K562 (cell line): Measurements from ENCODE around the gene CEND1. TPM values are rescaled to one million over a fixed set of nuclear protein-coding genes. Genes with fewer than 3 reads are reported as not detected.

Experiments used
- CAMTA2 ChIP-seq: fragments of 250-450 bp; sonication (Bioruptor Pico); conservative IDR thresholded peaks from 2 replicates; pipeline ENCODE4 v1.5.1; 2022
- ETV5 ChIP-seq: sonication (generic); formaldehyde crosslinking; IDR thresholded peaks from 2 replicates; pipeline ENCODE4 v1.4.0; 2020; ENCODE audit warnings: low read depth, mild to moderate bottlenecking, missing genetic modification reagents
- PHF8 ChIP-seq: fragments of 200-600 bp; sonication (generic); IDR thresholded peaks from 2 replicates; pipeline ENCODE4 v1.6.1; 2012; ENCODE audit warnings: mixed run types, mild to moderate bottlenecking, inconsistent platforms, low read length, moderate library complexity, borderline replicate concordance
- SMAD1 ChIP-seq: fragments of 150-350 bp; IDR thresholded peaks from 2 replicates; pipeline ENCODE4 v1.6.1; 2014; ENCODE audit warnings: low read length, low read depth; ENCODE audit not compliant: partially characterized antibody
- SP2 ChIP-seq: IDR thresholded peaks from 2 replicates; pipeline ENCODE4 v1.6.1; 2011; ENCODE audit warnings: mild to moderate bottlenecking, low read depth, low read length, moderate library complexity; ENCODE audit not compliant: poor library complexity, severe bottlenecking; ENCODE audit errors: extremely low read depth
- TCF7 ChIP-seq: sonication (generic); IDR thresholded peaks from 2 replicates; pipeline ENCODE4 v1.6.1; 2016; ENCODE audit warnings: antibody characterized with exemption, borderline replicate concordance
- ZNF165 ChIP-seq: fragments of 250-450 bp; sonication (Bioruptor Pico); IDR thresholded peaks from 2 replicates; pipeline ENCODE4 v1.4.0; 2020; ENCODE audit warnings: borderline replicate concordance
- ZNF584 ChIP-seq: fragments of 200-800 bp; sonication (Bioruptor generic); IDR thresholded peaks from 2 replicates; pipeline ENCODE4 v1.6.1; 2016; ENCODE audit warnings: low read depth, mild to moderate bottlenecking, missing genetic modification characterization, missing compliant biosample characterization
- ZNF589 ChIP-seq: fragments of 200-800 bp; sonication (Bioruptor generic); IDR thresholded peaks from 2 replicates; pipeline ENCODE4 v1.6.1; 2016; ENCODE audit warnings: low read depth, missing genetic modification characterization, missing compliant biosample characterization
- polyA plus RNA-seq, 8 experiments: library from polyadenylated mRNA; depleted of rRNA in 4 of 8; stranded (reverse) in 5 of 8; unstranded in 3 of 8; fragments of >200 nt; fragmentation: Nextera tagmentation in 2 of 8; fragmentation: Illumina TruSeq in 1 of 8; extraction: Ambion mirVana in 2 of 8; extraction: Trizol in 1 of 8; gene quantifications; 2 replicates each; pipeline versions ENCODE4 v1.2.1 to v1.2.3, GENCODE V29; 2011 to 2014; ENCODE audit warnings: inconsistent platforms in 1 of 8, missing spikeins in 1 of 8
- total RNA-seq, 7 experiments: library from RNA; depleted of rRNA in 6 of 7; stranded (reverse); fragments of >200 nt in 6 of 7; fragmentation: Illumina TruSeq in 2 of 7; extraction: Trizol in 2 of 7; gene quantifications; 2 replicates each; pipeline versions ENCODE4 v1.2.1 to v1.2.3, GENCODE V29; 2011 to 2021; ENCODE audit warnings: low replicate concordance in 1 of 7
- TF ChIP-seq, protein P1 (sequence below): fragments of 450-650 bp; IDR thresholded peaks from one replicate; pipeline ENCODE4 v1.6.1; 2018; ENCODE audit warnings: mild to moderate bottlenecking, moderate library complexity; ENCODE audit not compliant: partially characterized antibody
- TF ChIP-seq, protein P2 (sequence below): fragments of 450-650 bp; IDR thresholded peaks from 2 replicates; pipeline ENCODE4 v1.6.1; 2017; ENCODE audit warnings: antibody characterized with exemption, mild to moderate bottlenecking
- TF ChIP-seq, protein P3 (sequence below): fragments of 200-800 bp; sonication (Bioruptor generic); IDR thresholded peaks from 2 replicates; pipeline ENCODE4 v1.6.1; 2016; ENCODE audit warnings: missing genetic modification characterization, missing compliant biosample characterization
- TF ChIP-seq, protein P4 (sequence below), 3 experiments: fragments of 200-800 bp in 1 of 3; sonication (Bioruptor generic) in 1 of 3; sonication (generic) in 1 of 3; formaldehyde crosslinking in 1 of 3; IDR thresholded peaks; 2 replicates each; pipeline versions ENCODE4 v1.6.1 to v1.8.0; 2016 to 2022; ENCODE audit warnings: mild to moderate bottlenecking in 2 of 3, missing compliant biosample characterization in 2 of 3, missing genetic modification characterization in 2 of 3, missing genetic modification reagents in 1 of 3
- TF ChIP-seq, protein P5 (sequence below): sonication (generic); formaldehyde crosslinking; IDR thresholded peaks from 2 replicates; pipeline ENCODE4 v1.8.1; 2022; ENCODE audit warnings: missing genetic modification reagents

The CEND1 gene
- total and polyA plus RNA-seq, 9 of the 15 experiments (the other 6 are each of a cell fraction or from before 2014, with no cell fraction given), result 0.13 to 0.18 (median 0.16) TPM; not detected in 6

DNA sequence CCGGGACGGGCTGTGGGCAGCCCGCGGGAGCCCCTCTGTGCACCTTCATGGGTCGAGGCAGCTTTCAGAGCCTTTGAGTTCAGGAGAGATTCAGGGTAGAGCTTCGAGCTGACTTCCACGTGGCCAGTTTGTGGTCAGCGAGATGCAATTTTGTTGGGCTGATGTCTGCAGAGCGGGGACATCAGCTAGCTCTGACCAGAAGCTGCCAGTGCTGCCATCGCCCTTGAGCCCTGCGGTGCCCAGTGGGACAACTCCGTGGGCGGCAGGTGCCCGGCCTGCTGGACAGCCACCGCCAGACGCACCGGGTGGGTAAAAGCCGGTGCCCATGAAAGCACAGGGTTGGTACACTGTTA lies 41.9 kb downstream of the CEND1 start (continued):
- TF ChIP-seq ZNF584 (CRISPR knock-in tag) (no peak), CAMTA2 (CRISPR knock-in tag) (no peak), SP2 (no peak), ETV5 (CRISPR knock-in tag) (peak; percentile 26; the same call in 1 of the 2 replicates), ZNF589 (CRISPR knock-in tag) (peak; percentile 61; the same call in 1 of the 2 replicates), TCF7 (no peak), SMAD1 (no peak), ZNF165 (CRISPR knock-in tag) (no peak), PHF8 (no peak)
- TF ChIP-seq, protein P1, sequence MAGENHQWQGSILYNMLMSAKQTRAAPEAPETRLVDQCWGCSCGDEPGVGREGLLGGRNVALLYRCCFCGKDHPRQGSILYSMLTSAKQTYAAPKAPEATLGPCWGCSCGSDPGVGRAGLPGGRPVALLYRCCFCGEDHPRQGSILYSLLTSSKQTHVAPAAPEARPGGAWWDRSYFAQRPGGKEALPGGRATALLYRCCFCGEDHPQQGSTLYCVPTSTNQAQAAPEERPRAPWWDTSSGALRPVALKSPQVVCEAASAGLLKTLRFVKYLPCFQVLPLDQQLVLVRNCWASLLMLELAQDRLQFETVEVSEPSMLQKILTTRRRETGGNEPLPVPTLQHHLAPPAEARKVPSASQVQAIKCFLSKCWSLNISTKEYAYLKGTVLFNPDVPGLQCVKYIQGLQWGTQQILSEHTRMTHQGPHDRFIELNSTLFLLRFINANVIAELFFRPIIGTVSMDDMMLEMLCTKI, result no peak
- TF ChIP-seq, protein P2, sequence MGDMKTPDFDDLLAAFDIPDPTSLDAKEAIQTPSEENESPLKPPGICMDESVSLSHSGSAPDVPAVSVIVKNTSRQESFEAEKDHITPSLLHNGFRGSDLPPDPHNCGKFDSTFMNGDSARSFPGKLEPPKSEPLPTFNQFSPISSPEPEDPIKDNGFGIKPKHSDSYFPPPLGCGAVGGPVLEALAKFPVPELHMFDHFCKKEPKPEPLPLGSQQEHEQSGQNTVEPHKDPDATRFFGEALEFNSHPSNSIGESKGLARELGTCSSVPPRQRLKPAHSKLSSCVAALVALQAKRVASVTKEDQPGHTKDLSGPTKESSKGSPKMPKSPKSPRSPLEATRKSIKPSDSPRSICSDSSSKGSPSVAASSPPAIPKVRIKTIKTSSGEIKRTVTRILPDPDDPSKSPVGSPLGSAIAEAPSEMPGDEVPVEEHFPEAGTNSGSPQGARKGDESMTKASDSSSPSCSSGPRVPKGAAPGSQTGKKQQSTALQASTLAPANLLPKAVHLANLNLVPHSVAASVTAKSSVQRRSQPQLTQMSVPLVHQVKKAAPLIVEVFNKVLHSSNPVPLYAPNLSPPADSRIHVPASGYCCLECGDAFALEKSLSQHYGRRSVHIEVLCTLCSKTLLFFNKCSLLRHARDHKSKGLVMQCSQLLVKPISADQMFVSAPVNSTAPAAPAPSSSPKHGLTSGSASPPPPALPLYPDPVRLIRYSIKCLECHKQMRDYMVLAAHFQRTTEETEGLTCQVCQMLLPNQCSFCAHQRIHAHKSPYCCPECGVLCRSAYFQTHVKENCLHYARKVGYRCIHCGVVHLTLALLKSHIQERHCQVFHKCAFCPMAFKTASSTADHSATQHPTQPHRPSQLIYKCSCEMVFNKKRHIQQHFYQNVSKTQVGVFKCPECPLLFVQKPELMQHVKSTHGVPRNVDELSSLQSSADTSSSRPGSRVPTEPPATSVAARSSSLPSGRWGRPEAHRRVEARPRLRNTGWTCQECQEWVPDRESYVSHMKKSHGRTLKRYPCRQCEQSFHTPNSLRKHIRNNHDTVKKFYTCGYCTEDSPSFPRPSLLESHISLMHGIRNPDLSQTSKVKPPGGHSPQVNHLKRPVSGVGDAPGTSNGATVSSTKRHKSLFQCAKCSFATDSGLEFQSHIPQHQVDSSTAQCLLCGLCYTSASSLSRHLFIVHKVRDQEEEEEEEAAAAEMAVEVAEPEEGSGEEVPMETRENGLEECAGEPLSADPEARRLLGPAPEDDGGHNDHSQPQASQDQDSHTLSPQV, result peak; percentile 66; the same call in 1 of the 2 replicates
- TF ChIP-seq, protein P3, sequence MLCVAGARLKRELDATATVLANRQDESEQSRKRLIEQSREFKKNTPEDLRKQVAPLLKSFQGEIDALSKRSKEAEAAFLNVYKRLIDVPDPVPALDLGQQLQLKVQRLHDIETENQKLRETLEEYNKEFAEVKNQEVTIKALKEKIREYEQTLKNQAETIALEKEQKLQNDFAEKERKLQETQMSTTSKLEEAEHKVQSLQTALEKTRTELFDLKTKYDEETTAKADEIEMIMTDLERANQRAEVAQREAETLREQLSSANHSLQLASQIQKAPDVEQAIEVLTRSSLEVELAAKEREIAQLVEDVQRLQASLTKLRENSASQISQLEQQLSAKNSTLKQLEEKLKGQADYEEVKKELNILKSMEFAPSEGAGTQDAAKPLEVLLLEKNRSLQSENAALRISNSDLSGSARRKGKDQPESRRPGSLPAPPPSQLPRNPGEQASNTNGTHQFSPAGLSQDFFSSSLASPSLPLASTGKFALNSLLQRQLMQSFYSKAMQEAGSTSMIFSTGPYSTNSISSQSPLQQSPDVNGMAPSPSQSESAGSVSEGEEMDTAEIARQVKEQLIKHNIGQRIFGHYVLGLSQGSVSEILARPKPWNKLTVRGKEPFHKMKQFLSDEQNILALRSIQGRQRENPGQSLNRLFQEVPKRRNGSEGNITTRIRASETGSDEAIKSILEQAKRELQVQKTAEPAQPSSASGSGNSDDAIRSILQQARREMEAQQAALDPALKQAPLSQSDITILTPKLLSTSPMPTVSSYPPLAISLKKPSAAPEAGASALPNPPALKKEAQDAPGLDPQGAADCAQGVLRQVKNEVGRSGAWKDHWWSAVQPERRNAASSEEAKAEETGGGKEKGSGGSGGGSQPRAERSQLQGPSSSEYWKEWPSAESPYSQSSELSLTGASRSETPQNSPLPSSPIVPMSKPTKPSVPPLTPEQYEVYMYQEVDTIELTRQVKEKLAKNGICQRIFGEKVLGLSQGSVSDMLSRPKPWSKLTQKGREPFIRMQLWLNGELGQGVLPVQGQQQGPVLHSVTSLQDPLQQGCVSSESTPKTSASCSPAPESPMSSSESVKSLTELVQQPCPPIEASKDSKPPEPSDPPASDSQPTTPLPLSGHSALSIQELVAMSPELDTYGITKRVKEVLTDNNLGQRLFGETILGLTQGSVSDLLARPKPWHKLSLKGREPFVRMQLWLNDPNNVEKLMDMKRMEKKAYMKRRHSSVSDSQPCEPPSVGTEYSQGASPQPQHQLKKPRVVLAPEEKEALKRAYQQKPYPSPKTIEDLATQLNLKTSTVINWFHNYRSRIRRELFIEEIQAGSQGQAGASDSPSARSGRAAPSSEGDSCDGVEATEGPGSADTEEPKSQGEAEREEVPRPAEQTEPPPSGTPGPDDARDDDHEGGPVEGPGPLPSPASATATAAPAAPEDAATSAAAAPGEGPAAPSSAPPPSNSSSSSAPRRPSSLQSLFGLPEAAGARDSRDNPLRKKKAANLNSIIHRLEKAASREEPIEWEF (CRISPR knock-in tag), result no peak
- TF ChIP-seq, protein P4, sequence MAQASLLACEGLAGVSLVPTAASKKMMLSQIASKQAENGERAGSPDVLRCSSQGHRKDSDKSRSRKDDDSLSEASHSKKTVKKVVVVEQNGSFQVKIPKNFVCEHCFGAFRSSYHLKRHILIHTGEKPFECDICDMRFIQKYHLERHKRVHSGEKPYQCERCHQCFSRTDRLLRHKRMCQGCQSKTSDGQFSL (CRISPR knock-in tag; IDR thresholded peaks at IDR 0.05), result no peak
- TF ChIP-seq, protein P4 (tag; IDR thresholded peaks at IDR 0.05), result no peak
- TF ChIP-seq, protein P5, sequence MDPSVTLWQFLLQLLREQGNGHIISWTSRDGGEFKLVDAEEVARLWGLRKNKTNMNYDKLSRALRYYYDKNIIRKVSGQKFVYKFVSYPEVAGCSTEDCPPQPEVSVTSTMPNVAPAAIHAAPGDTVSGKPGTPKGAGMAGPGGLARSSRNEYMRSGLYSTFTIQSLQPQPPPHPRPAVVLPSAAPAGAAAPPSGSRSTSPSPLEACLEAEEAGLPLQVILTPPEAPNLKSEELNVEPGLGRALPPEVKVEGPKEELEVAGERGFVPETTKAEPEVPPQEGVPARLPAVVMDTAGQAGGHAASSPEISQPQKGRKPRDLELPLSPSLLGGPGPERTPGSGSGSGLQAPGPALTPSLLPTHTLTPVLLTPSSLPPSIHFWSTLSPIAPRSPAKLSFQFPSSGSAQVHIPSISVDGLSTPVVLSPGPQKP (CRISPR knock-in tag), result no peak
